GM18498 (cell line): ENCODE data around the gene SETBP1.

ENCODE experiments used
- ATAC-seq: cut with Tn5 transposase; IDR thresholded peaks from one replicate; pipeline ENCODE4 v1.9.1; 2021; ENCODE audit warnings: mild to moderate bottlenecking, moderate library complexity; ENCODE audit not compliant: unreplicated experiment

Gene SETBP1

GRCh38 chr18:44811572-44812125, 131.0 kb downstream of the SETBP1 start:
- ATAC-seq, result no peak

GRCh38 chr18:44812426-44812825, 131.7 kb downstream of the SETBP1 start:
- no peak for ATAC-seq

DNA sequence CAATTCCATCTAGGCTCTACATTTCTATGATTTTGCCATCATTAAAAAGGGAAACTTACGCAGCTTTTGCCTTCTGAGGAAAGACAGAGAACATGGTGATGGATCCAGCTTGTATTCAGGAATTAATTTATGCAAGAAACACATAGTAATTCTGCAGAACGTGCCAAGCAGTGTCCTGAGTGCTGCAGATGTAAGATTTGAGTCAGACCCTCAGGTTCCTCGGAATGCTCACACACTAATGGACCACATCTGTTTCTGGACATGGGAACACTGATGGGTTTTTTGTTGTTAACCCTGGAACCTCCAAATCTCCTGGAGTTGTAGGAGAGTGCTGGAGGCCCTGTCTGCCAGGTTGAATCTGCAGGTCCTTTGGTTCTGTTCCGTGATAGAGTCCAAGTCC, 132.9 kb downstream of the SETBP1 start:
- ATAC-seq, result no peak

- ATAC-seq, result no peak
Measured at GRCh38 chr18:44815108-44815507, 134.4 kb downstream of the SETBP1 start.

- ATAC-seq, result no peak
Measured at GRCh38 chr18:44816050-44816449, 135.4 kb downstream of the SETBP1 start.

- ATAC-seq, result no peak
Measured at GRCh38 chr18:44816477-44816876, 135.8 kb downstream of the SETBP1 start.

DNA sequence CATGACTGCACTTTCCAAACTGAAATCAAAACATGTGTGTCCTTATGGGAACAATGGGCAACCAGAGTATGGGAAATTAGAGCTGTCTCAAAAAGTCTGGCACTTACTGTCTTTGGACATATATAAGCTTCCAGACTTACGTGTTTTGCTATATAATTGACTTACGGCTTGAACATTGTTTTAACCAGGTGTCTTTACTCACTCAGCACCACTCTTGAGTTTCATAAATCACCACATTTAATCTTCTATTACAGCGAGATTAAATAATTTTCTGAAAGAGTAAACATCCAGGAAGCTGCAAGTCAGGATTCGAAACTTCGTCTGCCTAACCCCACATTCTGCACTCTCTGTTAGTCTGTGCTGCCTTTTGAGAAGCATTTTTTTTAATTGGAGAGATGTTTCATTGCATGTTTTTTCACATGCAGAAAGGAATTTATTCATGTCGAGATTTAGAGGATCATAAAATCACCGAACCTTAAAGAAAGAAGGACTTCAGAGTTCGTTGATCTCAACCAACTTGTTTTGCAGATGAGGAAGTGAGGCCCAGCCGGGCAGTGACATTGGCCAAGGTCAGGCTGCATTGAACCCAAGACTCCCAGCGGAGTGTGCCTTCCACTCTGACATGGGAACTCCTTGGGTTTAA, 137.3 kb downstream of the SETBP1 start:
- ATAC-seq, result no peak

DNA sequence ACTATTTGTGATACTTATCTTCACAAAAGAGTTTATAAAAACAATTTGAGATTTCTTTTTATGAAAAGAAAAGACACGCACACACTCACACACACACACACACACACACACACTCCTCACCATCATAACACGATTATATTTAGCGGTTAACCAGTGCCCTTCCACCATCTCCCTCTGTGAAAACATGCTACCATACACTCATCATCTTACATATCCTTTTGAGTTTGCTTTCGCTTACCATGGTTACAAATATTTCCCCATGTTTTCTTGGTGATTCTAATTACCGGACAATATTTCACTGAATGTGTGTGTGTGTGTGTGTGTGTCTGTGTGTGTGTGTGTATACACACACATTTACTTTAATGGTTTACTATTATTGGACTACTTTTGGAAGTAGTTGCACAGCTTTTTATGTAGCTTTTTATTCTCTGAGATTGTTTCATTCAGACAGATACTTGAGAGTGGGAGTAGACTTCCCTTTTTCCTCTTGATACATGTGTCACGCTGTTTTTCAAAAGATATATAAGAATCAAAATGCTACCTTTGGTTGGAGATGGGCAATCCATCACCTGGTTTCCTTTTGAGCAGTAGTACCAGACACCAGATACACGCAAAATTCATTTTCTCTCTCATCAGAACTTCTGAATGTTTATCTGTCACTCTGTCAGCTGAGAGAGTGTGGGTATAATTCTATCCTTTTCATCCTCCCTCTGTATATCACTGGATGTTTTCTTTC, 138.1 kb downstream of the SETBP1 start:
- no peak for ATAC-seq

DNA sequence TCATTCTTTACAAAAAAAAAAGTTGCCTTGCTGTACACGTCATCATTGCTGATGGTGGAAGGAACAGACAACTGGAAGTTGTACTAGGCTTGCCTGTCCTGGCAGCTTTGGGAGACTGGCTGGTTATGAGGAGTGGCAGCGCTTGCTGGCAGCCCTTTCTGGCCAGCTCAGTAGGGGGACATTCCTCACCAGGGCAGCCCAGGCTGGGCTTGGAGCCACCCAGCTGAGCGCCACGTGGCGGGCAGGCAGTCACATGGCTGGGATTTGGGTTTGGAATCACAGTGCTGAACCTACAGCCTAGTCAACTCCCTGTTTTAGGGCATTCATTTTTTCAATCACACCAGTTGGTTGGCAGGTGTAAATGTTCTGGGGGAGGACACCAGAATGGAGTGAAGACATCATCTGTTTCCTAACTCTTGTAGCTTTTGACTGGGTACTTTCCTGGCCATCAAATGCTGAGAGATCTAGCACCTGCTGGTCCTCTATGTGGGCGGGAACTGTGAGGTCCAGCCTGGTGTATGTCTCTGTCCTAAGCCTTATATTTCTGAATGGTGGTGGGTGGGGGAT, 139.3 kb downstream of the SETBP1 start:
- no peak for ATAC-seq

- no peak for ATAC-seq
Measured at GRCh38 chr18:44821924-44822323, 141.2 kb downstream of the SETBP1 start.

- ATAC-seq, result no peak
Measured at GRCh38 chr18:44823286-44823685, 142.6 kb downstream of the SETBP1 start.

DNA sequence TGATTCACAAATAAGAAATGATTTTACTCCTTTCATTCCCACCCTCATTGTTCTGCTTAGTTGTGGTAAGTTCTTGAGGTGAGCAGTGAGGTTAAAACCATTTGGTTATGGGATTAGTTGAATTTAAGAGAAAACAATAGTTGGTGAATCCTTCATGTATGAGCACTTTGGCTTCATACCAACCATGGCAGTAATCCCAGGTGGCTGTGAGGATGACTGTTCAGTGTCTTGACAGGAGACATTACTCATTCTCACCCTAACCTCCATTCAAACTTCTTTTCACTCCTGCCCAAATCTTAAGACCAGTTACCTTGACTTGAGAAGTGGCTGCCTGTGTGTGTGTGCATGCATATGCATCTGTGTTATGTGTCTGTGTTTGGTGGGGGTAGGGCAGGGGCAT, 143.1 kb downstream of the SETBP1 start:
- ATAC-seq, result no peak

GRCh38 chr18:44824884-44825283, 144.2 kb downstream of the SETBP1 start:
- ATAC-seq, result no peak

DNA sequence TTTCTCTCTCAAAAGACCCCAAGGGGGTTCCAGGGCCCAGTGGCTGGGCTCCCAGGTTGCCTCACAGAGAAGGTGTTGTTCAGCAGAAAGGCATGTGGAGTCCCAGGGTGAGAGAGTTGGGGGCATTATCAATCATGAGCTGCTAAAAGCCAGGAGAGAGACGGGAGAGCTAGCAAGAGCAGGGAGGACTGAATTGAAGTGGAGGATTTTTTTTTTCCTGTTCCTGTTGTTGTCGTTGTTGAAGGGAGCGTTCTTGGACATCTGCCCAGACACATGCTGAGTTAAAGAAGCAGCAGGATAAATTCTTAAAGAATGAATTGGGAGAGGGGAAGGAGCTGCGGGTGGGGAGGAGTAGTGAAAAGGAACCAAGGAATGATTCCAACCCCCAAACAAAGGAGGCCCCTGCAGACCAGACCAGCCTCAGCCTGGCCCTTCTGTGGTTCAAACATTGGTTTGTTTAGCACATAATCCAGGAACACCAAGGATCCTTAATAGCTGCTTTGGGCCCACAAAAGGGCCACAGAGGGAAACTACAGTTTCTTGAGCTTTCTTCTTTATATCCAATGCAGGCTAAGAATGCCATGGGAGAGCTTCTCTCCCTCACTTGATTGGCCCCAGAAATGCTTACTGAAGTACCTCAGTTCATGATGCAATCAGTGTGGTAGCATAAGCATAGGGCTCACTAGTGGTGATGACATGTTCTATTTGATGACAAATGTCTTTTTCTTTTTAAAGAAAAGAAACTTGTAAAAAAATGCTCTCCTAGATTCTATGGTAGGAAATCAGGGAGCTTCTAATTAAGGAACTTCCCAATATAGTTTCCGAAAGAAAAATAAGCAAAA, 146.0 kb downstream of the SETBP1 start:
- no peak for ATAC-seq

GRCh38 chr18:44828080-44828479, 147.4 kb downstream of the SETBP1 start:
- no peak for ATAC-seq

GRCh38 chr18:44830581-44830980, 149.9 kb downstream of the SETBP1 start:
- ATAC-seq, result no peak

DNA sequence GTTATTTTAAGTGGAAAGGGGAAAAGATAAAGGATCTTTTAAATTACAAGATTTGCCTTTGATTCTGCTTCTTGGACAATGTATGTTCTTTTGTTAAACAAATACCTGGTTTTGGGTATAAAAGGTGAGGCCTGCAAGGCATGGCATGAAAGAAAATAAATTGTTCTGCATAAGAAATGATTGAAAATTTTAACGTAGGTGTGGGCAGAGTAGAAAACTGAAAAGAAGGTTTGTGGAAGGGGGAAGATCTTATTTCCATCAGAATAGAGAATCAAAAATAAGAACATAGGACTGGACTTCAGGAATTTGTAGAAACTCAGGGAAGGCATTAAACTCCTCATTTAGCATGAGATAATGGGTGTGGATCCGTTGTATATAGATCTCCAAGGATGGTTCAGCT, 153.1 kb downstream of the SETBP1 start:
- no peak for ATAC-seq

DNA sequence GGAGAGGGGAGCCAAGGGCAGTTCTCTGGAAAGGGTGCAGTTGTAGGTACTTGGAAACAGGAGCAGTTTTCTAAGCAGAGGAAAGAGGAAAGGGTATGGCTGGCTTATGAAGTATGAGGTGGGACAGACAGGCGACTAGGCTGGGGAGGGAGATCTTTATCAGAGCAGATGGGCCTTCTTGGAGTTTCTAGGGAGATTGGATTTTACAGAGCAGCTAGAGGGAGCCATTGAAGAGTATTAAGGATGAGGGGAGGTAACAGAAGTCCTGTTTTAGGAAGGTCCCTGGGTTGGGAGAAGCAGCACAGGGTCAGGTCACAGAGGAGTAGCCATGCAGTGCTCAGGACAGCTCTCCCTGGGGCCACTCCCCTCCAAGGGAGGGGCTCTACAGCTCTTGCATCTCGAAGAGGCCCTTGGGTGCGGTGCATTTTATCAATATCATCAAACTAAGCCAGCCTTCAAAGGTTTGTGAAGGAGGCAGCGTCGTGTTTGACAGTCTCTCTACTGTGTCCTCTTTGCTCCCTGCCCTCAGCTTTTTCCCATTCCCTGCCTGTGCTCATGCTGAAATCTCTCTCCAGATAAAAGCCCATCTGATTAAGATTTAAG, 154.3 kb downstream of the SETBP1 start:
- no peak for ATAC-seq

DNA sequence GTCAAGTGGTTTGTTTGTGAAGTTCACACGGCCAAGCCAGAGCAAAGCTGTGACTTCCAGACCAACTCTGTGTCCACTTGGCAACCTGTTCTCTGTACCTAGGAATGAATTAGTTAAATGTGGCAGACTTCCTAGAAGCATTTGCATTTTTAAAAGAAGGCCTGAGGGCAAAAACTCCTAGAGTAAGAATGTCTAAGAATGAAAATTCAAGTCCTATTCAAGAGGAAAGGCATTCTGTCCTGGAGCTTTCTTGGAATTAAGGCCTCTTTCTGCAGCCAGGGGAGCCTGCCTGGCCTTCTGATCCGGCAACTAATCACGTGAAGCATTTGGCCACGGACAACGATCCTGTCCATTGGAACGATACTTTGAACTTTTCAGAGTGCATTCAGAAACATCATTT, 155.0 kb downstream of the SETBP1 start:
- no peak for ATAC-seq

DNA sequence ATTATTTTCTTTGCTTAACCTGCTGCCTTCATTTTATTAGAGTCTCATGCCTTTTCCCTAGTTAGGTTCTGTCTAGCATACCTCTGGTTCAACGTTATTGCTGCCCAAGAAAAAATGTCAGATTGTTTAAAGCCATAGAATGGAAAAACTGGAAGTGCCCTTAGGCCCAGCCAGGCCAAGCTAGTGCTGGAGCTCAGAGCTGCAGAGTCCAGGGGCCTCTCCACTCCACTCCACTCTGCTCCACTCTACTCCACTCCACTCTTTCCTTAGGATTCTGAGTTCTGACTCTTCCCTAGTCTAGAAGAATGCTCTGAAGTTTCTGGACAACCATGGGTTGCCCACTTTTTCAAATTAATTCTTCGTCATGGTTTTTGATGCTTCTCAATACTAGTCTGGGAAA, 155.6 kb downstream of the SETBP1 start:
- ATAC-seq, result no peak
